ENCODE data around the gene DCUN1D2.
"Not testable (repeated sequence)": the region's sequence is repeated elsewhere in the genome, so short reads cannot be mapped to it uniquely, and the experiment has no call there.

The DCUN1D2 gene

GRCh38 chr13:113457510-113457909 is 33.0 kb downstream of the DCUN1D2 start:
- no peaks in the 10 kb centered on the region for H3K9me3 ChIP-seq (ENCODE audit: control insufficient read depth, low read length)
- peaks cover 34% of the 10 kb centered on the region for H3K36me3 ChIP-seq (ENCODE audit: control insufficient read depth, insufficient read depth, low read length)
- no peak overlapping the region for H3K4me3 ChIP-seq (ENCODE audit: insufficient read depth, low read depth, low read length, poor library complexity, severe bottlenecking)
- H3K27me3 ChIP-seq (replicated peaks; ENCODE audit: control insufficient read depth, insufficient read depth, low read length, poor library complexity, severe bottlenecking), result no peaks in the 10 kb centered on the region
- H3K27ac ChIP-seq (ENCODE audit: insufficient read depth, low read length, poor library complexity, severe bottlenecking), result no peak overlapping the region
- no peaks in the 10 kb centered on the region for H3K4me1 ChIP-seq (ENCODE audit: control insufficient read depth, insufficient read depth, low read length, poor library complexity, severe bottlenecking)
- DNase-seq, result no peak

GRCh38 chr13:113456116-113456702 is 34.3 kb downstream of the DCUN1D2 start:
- Histone ChIP-seq H3K27ac (ENCODE audit: insufficient read depth, low read length, poor library complexity, severe bottlenecking) (no peak overlapping the region), H3K27me3 (replicated peaks; ENCODE audit: control insufficient read depth, insufficient read depth, low read length, poor library complexity, severe bottlenecking) (no peaks in the 10 kb centered on the region), H3K4me3 (ENCODE audit: insufficient read depth, low read depth, low read length, poor library complexity, severe bottlenecking) (no peak overlapping the region), H3K36me3 (ENCODE audit: control insufficient read depth, insufficient read depth, low read length) (peaks cover 34% of the 10 kb centered on the region), H3K9me3 (ENCODE audit: control insufficient read depth, low read length) (no peaks in the 10 kb centered on the region), H3K4me1 (ENCODE audit: control insufficient read depth, insufficient read depth, low read length, poor library complexity, severe bottlenecking) (no peaks in the 10 kb centered on the region)
- DNase-seq, result no peak

- no peaks in the 10 kb centered on the region for H3K4me1 ChIP-seq (ENCODE audit: control insufficient read depth, insufficient read depth, low read length, poor library complexity, severe bottlenecking)
- DNase-seq, result no peak
- no peaks in the 10 kb centered on the region for H3K27me3 ChIP-seq (replicated peaks; ENCODE audit: control insufficient read depth, insufficient read depth, low read length, poor library complexity, severe bottlenecking)
- H3K4me3 ChIP-seq (ENCODE audit: insufficient read depth, low read depth, low read length, poor library complexity, severe bottlenecking), result no peak overlapping the region
- no peak overlapping the region for H3K27ac ChIP-seq (ENCODE audit: insufficient read depth, low read length, poor library complexity, severe bottlenecking)
- peaks cover 28% of the 10 kb centered on the region for H3K36me3 ChIP-seq (ENCODE audit: control insufficient read depth, insufficient read depth, low read length)
- H3K9me3 ChIP-seq (ENCODE audit: control insufficient read depth, low read length), result no peaks in the 10 kb centered on the region
Measured at GRCh38 chr13:113455384-113455783, 35.1 kb downstream of the DCUN1D2 start.

GRCh38 chr13:113454936-113455335 is 35.6 kb downstream of the DCUN1D2 start:
- H3K27ac ChIP-seq (ENCODE audit: insufficient read depth, low read length, poor library complexity, severe bottlenecking), result no peak overlapping the region
- no peaks in the 10 kb centered on the region for H3K9me3 ChIP-seq (ENCODE audit: control insufficient read depth, low read length)
- peaks cover 27% of the 10 kb centered on the region for H3K36me3 ChIP-seq (ENCODE audit: control insufficient read depth, insufficient read depth, low read length)

GRCh38 chr13:113452942-113453901 is 37.3 kb downstream of the DCUN1D2 start, which contains the start of gene ADPRHL1:
TSS of gene ADPRHL1 (minus strand) at chr13:113453488. CDS start at chr13:113453437, 51 bp downstream.
- Histone ChIP-seq H3K4me3 (ENCODE audit: insufficient read depth, low read depth, low read length, poor library complexity, severe bottlenecking) (no peak within 1 kb of the TSS), H3K4me1 (ENCODE audit: control insufficient read depth, insufficient read depth, low read length, poor library complexity, severe bottlenecking) (no peaks in the 10 kb centered on the region), H3K27me3 (replicated peaks; ENCODE audit: control insufficient read depth, insufficient read depth, low read length, poor library complexity, severe bottlenecking) (no peaks in the 10 kb centered on the region), H3K9me3 (ENCODE audit: control insufficient read depth, low read length) (no peaks in the 10 kb centered on the region), H3K36me3 (ENCODE audit: control insufficient read depth, insufficient read depth, low read length) (peaks cover 14% of the 10 kb centered on the region), H3K27ac (ENCODE audit: insufficient read depth, low read length, poor library complexity, severe bottlenecking) (no peak within 1 kb of the TSS)
- no peak for DNase-seq

More at GRCh38 chr13:113454936-113455335, 35.6 kb downstream of the DCUN1D2 start:
- Histone ChIP-seq H3K27me3 (replicated peaks; ENCODE audit: control insufficient read depth, insufficient read depth, low read length, poor library complexity, severe bottlenecking) (no peaks in the 10 kb centered on the region), H3K4me1 (ENCODE audit: control insufficient read depth, insufficient read depth, low read length, poor library complexity, severe bottlenecking) (no peaks in the 10 kb centered on the region), H3K4me3 (ENCODE audit: insufficient read depth, low read depth, low read length, poor library complexity, severe bottlenecking) (no peak overlapping the region)
- DNase-seq, result no peak

- H3K36me3 ChIP-seq (ENCODE audit: control insufficient read depth, insufficient read depth, low read length), result peaks cover 14% of the 10 kb centered on the region
- no peaks in the 10 kb centered on the region for H3K27me3 ChIP-seq (replicated peaks; ENCODE audit: control insufficient read depth, insufficient read depth, low read length, poor library complexity, severe bottlenecking)
- H3K27ac ChIP-seq (ENCODE audit: insufficient read depth, low read length, poor library complexity, severe bottlenecking), result no peak overlapping the region
- no peak for DNase-seq
- H3K9me3 ChIP-seq (ENCODE audit: control insufficient read depth, low read length), result no peaks in the 10 kb centered on the region
- H3K4me3 ChIP-seq (ENCODE audit: insufficient read depth, low read depth, low read length, poor library complexity, severe bottlenecking), result no peak overlapping the region
- no peaks in the 10 kb centered on the region for H3K4me1 ChIP-seq (ENCODE audit: control insufficient read depth, insufficient read depth, low read length, poor library complexity, severe bottlenecking)
Measured at GRCh38 chr13:113452466-113452865, 38.0 kb downstream of the DCUN1D2 start.

- Histone ChIP-seq H3K4me3 (ENCODE audit: insufficient read depth, low read depth, low read length, poor library complexity, severe bottlenecking) (no peak overlapping the region), H3K27me3 (replicated peaks; ENCODE audit: control insufficient read depth, insufficient read depth, low read length, poor library complexity, severe bottlenecking) (no peaks in the 10 kb centered on the region), H3K36me3 (ENCODE audit: control insufficient read depth, insufficient read depth, low read length) (peaks cover 14% of the 10 kb centered on the region), H3K27ac (ENCODE audit: insufficient read depth, low read length, poor library complexity, severe bottlenecking) (no peak overlapping the region), H3K4me1 (ENCODE audit: control insufficient read depth, insufficient read depth, low read length, poor library complexity, severe bottlenecking) (no peaks in the 10 kb centered on the region), H3K9me3 (ENCODE audit: control insufficient read depth, low read length) (no peaks in the 10 kb centered on the region)
- DNase-seq, result no peak
Measured at GRCh38 chr13:113451951-113452421, 38.5 kb downstream of the DCUN1D2 start.

GRCh38 chr13:113450861-113451620 is 39.5 kb downstream of the DCUN1D2 start:
- not testable (repeated sequence) for H3K27me3 ChIP-seq (replicated peaks; ENCODE audit: control insufficient read depth, insufficient read depth, low read length, poor library complexity, severe bottlenecking); H3K4me3 ChIP-seq (ENCODE audit: insufficient read depth, low read depth, low read length, poor library complexity, severe bottlenecking); H3K36me3 ChIP-seq (ENCODE audit: control insufficient read depth, insufficient read depth, low read length); DNase-seq; H3K4me1 ChIP-seq (ENCODE audit: control insufficient read depth, insufficient read depth, low read length, poor library complexity, severe bottlenecking); H3K9me3 ChIP-seq (ENCODE audit: control insufficient read depth, low read length); H3K27ac ChIP-seq (ENCODE audit: insufficient read depth, low read length, poor library complexity, severe bottlenecking)

- not testable (repeated sequence) for H3K36me3 ChIP-seq (ENCODE audit: control insufficient read depth, insufficient read depth, low read length); H3K4me3 ChIP-seq (ENCODE audit: insufficient read depth, low read depth, low read length, poor library complexity, severe bottlenecking); H3K4me1 ChIP-seq (ENCODE audit: control insufficient read depth, insufficient read depth, low read length, poor library complexity, severe bottlenecking)
Measured at GRCh38 chr13:113450348-113450744, 40.2 kb downstream of the DCUN1D2 start.

More at GRCh38 chr13:113450348-113450744, 40.2 kb downstream of the DCUN1D2 start:
- not testable (repeated sequence) for DNase-seq; H3K27me3 ChIP-seq (replicated peaks; ENCODE audit: control insufficient read depth, insufficient read depth, low read length, poor library complexity, severe bottlenecking); H3K9me3 ChIP-seq (ENCODE audit: control insufficient read depth, low read length); H3K27ac ChIP-seq (ENCODE audit: insufficient read depth, low read length, poor library complexity, severe bottlenecking)
